Breast epithelium (tissue), 4 donors: ENCODE measurements around the gene THY1. TPM values are rescaled to one million over a fixed set of nuclear protein-coding genes. Genes with fewer than 3 reads are reported as not detected.
"Not testable (repeated sequence)": the region's sequence is repeated elsewhere in the genome, so short reads cannot be mapped to it uniquely, and the experiment has no call there.

ENCODE experiments used
- DNase-seq, 2 donors: peaks; one replicate each; pipeline ENCODE4 v3.0.0-alpha.2; 2019; ENCODE audit warnings: low spot score in 2 of 2
- H3K27ac ChIP-seq, 2 donors: fragments of 200-600 bp; sonication (generic) in 1 of 2; one replicate each; pipeline ENCODE4 v1.5.1; 2016 to 2019; ENCODE audit warnings: mild to moderate bottlenecking in 1 of 2
- H3K27me3 ChIP-seq, 2 donors: fragments of 200-600 bp; sonication (generic) in 1 of 2; one replicate each; pipeline versions ENCODE4 v1.5.1 to v1.6.0; 2017 to 2019; ENCODE audit warnings: control low read depth in 1 of 2, mild to moderate bottlenecking in 1 of 2
- H3K36me3 ChIP-seq: fragments of 200-600 bp; one replicate; pipeline ENCODE4 v1.5.1; 2019
- H3K4me1 ChIP-seq, 2 donors: fragments of 200-600 bp; sonication (generic); one replicate each; pipeline ENCODE4 v1.5.1; 2016 to 2019; ENCODE audit warnings: control low read depth in 1 of 2
- H3K4me3 ChIP-seq, 3 donors: fragments of 200-600 bp; sonication (generic); 1 replicate in 2 of 3; 2 replicates in 1 of 3; pipeline ENCODE4 v1.5.1; 2016 to 2019; ENCODE audit warnings: mild to moderate bottlenecking in 3 of 3, moderate library complexity in 2 of 3
- H3K9me3 ChIP-seq, 2 donors: fragments of 200-600 bp; sonication (generic) in 1 of 2; one replicate each; pipeline ENCODE4 v1.5.1; 2016 to 2019; ENCODE audit warnings: control low read depth in 1 of 2
- CTCF ChIP-seq, 3 donors: fragments of 450-650 bp; IDR thresholded peaks; one replicate each; pipeline ENCODE4 v1.5.1; 2016 to 2017; ENCODE audit warnings: antibody characterized with exemption in 3 of 3, mild to moderate bottlenecking in 3 of 3, moderate library complexity in 3 of 3
- POLR2A ChIP-seq: fragments of 450-650 bp; IDR thresholded peaks from one replicate; pipeline ENCODE4 v1.6.1; 2016; ENCODE audit warnings: antibody characterized with exemption, mild to moderate bottlenecking, moderate library complexity
- POLR2AphosphoS5 ChIP-seq, 3 donors: sonication (generic); formaldehyde crosslinking; IDR thresholded peaks; one replicate each; pipeline ENCODE4 v1.6.1; 2017; ENCODE audit warnings: antibody characterized with exemption in 3 of 3
- intact Hi-C: fragments of 100-400 bp; cut with DNase I; formaldehyde crosslinking; loops from one replicate; pipeline ENCODE4 v1.15.1; 2023; ENCODE audit warnings: low total_unique reads
- total RNA-seq, 3 donors: library from RNA; depleted of rRNA; stranded (reverse); fragments of >200 nt; gene quantifications; one replicate each; pipeline ENCODE4 v1.1.0, GENCODE V29; 2016

THY1 gene
- total RNA-seq, 3 donors from 2014 or later = 8.5 to 26.3 (median 23.8) TPM

- no peaks in the 10 kb centered on the region for H3K36me3 ChIP-seq
- no peak overlapping the region for H3K4me3 ChIP-seq
- DNase-seq = no peak
- no peaks in the 10 kb centered on the region for H3K27me3 ChIP-seq
- H3K4me1 ChIP-seq = no peaks in the 10 kb centered on the region
- H3K9me3 ChIP-seq = no peaks in the 10 kb centered on the region
- intact Hi-C loops = no loop called here
- H3K27ac ChIP-seq = no peak overlapping the region
- no peak for TF ChIP-seq POLR2AphosphoS5 (IDR thresholded peaks at IDR 0.05)
- no peak for TF ChIP-seq CTCF (IDR thresholded peaks at IDR 0.05)
- no peak for TF ChIP-seq POLR2A
Observed at GRCh38 chr11:119459293-119459976, 36.5 kb upstream of the THY1 start.

GRCh38 chr11:119455708-119456107 is 32.7 kb upstream of the THY1 start:
- H3K36me3 ChIP-seq, intact Hi-C loops, H3K9me3 ChIP-seq, H3K4me1 ChIP-seq, DNase-seq, H3K4me3 ChIP-seq, H3K27ac ChIP-seq, H3K27me3 ChIP-seq: not testable (repeated sequence)

GRCh38 chr11:119455241-119455640 is 32.3 kb upstream of the THY1 start:
- intact Hi-C loops, H3K36me3 ChIP-seq, H3K27me3 ChIP-seq, H3K4me3 ChIP-seq, DNase-seq, H3K4me1 ChIP-seq, H3K9me3 ChIP-seq, H3K27ac ChIP-seq: not testable (repeated sequence)

- Histone ChIP-seq H3K4me3 (no peak overlapping the region), H3K27me3 (no peaks in the 10 kb centered on the region), H3K27ac (no peak overlapping the region), H3K4me1 (no peaks in the 10 kb centered on the region), H3K9me3 (no peaks in the 10 kb centered on the region), H3K36me3 (no peaks in the 10 kb centered on the region)
- no peak for TF ChIP-seq CTCF (IDR thresholded peaks at IDR 0.05)
- TF ChIP-seq POLR2AphosphoS5 (IDR thresholded peaks at IDR 0.05) = no peak
- TF ChIP-seq POLR2A = no peak
- intact Hi-C loops = no loop called here
- no peak for DNase-seq
Observed at GRCh38 chr11:119453881-119454280, 30.9 kb upstream of the THY1 start.

- TF ChIP-seq POLR2AphosphoS5 (IDR thresholded peaks at IDR 0.05) = no peak
- H3K4me3 ChIP-seq = no peak overlapping the region
- intact Hi-C loops = no loop called here
- H3K9me3 ChIP-seq = no peaks in the 10 kb centered on the region
- DNase-seq = no peak
- H3K4me1 ChIP-seq = no peaks in the 10 kb centered on the region
- H3K27ac ChIP-seq = no peak overlapping the region
- H3K27me3 ChIP-seq = no peaks in the 10 kb centered on the region
- H3K36me3 ChIP-seq = no peaks in the 10 kb centered on the region
Observed at GRCh38 chr11:119450590-119451326, 27.8 kb upstream of the THY1 start.

- no peak for TF ChIP-seq POLR2A
- no peak for TF ChIP-seq POLR2AphosphoS5 (IDR thresholded peaks at IDR 0.05)
- TF ChIP-seq CTCF (IDR thresholded peaks at IDR 0.05) = no peak
- DNase-seq = no peak
- Histone ChIP-seq H3K9me3 (no peaks in the 10 kb centered on the region), H3K27me3 (no peaks in the 10 kb centered on the region), H3K4me1 (no peaks in the 10 kb centered on the region), H3K27ac (no peak overlapping the region), H3K36me3 (no peaks in the 10 kb centered on the region), H3K4me3 (no peak overlapping the region)
- intact Hi-C loops = no loop called here
Observed at GRCh38 chr11:119449498-119449897, 26.5 kb upstream of the THY1 start.
